Left renal pelvis (tissue), 4 donors: Measurements from ENCODE around the gene PLD2. TPM values are rescaled to one million over a fixed set of nuclear protein-coding genes. Genes with fewer than 3 reads are reported as not detected.
A peak's percentile ranks its signal among the peaks of the same experiment; 100 is the strongest.

Experiments used
- DNase-seq, 4 donors: peaks; one replicate each; pipeline ENCODE4 v3.0.0-alpha.2; 2013; ENCODE audit warnings: low read depth in 4 of 4, low spot score in 3 of 4
- polyA plus RNA-seq, 4 donors: library from polyadenylated mRNA; unstranded; fragments of 120-200 nt; gene quantifications; one replicate each; pipeline ENCODE4 v1.2.1, GENCODE V29; 2013; ENCODE audit not compliant: insufficient read length in 4 of 4

PLD2 gene, protein sequence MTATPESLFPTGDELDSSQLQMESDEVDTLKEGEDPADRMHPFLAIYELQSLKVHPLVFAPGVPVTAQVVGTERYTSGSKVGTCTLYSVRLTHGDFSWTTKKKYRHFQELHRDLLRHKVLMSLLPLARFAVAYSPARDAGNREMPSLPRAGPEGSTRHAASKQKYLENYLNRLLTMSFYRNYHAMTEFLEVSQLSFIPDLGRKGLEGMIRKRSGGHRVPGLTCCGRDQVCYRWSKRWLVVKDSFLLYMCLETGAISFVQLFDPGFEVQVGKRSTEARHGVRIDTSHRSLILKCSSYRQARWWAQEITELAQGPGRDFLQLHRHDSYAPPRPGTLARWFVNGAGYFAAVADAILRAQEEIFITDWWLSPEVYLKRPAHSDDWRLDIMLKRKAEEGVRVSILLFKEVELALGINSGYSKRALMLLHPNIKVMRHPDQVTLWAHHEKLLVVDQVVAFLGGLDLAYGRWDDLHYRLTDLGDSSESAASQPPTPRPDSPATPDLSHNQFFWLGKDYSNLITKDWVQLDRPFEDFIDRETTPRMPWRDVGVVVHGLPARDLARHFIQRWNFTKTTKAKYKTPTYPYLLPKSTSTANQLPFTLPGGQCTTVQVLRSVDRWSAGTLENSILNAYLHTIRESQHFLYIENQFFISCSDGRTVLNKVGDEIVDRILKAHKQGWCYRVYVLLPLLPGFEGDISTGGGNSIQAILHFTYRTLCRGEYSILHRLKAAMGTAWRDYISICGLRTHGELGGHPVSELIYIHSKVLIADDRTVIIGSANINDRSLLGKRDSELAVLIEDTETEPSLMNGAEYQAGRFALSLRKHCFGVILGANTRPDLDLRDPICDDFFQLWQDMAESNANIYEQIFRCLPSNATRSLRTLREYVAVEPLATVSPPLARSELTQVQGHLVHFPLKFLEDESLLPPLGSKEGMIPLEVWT
- polyA plus RNA-seq: 10 to 100 TPM; 31.9 to 48.7 (median 41.6) TPM

DNA sequence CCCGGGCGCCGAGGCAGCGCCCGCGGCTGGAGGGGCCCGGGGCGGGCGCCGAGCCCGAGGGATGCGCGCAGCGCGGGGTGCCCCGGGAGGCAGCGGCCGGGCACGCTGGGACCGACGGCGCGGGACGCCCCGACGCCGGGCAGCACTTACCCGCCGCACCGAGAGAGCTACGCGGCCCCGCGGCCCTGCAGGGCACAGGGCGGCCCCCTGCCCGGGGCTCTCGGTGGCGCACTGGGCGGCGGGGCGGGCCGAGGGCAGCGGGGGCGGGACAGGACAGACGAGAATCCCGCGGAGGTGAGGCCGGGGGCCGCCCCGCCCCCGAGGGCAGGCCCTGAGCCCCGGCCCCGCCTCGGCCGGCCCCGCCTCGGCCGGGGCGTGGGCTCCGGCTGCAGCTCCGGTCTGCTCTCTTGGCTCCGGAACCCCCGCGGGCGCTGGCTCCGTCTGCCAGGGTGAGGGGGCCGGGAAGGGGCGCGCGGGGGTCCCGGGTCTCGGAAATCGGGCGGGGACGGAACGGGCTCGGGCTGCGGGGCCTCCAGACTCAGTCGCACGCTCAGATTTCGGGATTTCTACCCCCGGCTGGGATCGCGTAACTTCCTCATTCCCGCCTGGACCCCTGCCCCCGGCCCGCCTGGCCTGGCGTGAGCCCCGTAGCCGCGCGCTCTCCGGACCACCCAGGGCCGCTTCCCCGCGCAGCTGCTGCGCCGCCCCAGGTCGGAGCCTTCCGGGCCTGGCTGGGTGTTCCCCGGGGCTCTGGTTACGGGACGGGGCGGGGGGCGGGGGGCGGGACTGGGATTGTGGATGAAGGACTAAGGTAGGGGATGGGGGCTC, at the start of gene PLD2:
PLD2 (plus strand) TSS at position 376 of the 828 bp plus-strand sequence. CDS start 621 bp downstream, outside the sequence.
- DNase-seq: peak in 3 of 4 donors; percentile 64 to 74 (median 73)

- no peak for DNase-seq
Observed at GRCh38 chr17:4759776-4760236, 47.1 kb upstream of the PLD2 start.

DNA sequence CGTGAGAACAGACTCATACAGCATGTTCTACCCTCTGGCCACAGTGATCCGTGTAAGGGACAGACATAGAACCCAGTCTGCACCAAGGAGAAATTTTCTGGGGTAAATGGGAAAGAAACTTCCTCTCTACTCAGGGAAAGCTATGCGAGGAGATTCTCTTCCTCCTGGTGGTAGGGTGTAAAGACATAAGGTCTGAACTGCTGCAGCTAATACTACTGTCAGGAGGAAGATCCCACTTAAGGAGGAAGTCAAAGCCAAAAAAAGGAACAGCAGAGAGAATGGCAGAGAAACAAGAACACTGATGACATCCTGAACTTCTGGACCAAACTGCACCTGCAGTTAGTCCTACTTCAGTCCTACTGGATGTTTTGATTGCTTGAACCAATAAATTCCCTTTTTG, 42.4 kb upstream of the PLD2 start:
- no peak for DNase-seq

GRCh38 chr17:4766201-4766600, 40.8 kb upstream of the PLD2 start:
- no peak for DNase-seq

DNA sequence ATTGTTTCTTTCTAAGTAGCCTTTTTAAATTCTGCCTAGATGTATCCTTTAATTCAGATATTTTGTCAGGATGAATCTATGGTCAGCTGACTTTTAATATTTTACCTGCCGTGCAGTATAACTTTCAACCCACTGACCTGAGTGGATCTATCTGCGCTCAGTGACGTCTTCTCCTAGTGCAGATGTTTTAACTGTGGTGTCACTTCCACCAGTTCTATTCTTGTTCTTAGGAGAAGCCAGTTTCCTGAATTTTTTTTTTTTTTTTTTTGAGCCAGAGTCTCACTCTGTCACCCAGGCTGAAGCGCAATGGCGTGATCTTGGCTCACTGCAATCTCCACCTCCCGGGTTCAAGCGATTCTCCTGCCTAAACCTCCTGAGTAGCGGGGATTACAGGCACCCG, 40.2 kb upstream of the PLD2 start:
- no peak for DNase-seq

DNA sequence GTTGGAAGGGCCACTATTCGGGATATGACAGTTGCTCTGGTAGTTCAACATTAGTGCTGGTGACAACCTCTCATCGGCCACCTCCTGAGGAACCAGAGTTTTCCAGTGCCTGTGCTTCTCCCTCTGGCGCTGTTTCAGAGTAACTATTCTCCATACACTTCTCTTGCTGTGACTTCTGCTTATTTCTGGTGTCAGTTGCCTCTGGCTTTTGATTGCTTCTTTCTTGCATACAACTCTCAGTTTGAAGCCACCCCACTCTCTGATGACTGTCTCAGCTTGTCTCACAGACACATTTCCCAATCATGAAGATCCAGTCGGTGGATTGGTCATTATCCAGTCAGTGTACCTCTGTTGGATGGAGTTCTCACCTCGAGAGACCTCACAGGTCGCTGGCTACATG, 38.7 kb upstream of the PLD2 start:
- DNase-seq: no peak

DNA sequence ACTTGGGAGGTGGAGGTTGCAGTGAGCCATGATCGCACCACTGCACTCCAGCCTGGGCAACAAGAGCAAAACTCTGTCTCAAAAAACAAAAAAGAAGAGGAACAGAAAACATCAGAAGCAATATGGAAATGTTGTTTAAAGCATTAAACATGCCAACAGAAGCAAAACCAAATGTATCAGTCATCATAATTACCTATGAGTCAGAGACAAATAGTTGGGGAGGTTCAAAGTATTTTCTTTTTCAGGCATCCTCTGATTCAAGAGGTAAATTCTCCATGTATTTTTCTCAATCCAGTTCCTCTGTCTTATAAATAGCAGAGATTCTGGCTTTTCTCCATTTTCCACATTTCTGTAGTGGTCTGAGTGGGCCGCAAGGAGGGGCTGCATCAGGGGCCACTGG, 37.3 kb upstream of the PLD2 start:
- DNase-seq: no peak

DNA sequence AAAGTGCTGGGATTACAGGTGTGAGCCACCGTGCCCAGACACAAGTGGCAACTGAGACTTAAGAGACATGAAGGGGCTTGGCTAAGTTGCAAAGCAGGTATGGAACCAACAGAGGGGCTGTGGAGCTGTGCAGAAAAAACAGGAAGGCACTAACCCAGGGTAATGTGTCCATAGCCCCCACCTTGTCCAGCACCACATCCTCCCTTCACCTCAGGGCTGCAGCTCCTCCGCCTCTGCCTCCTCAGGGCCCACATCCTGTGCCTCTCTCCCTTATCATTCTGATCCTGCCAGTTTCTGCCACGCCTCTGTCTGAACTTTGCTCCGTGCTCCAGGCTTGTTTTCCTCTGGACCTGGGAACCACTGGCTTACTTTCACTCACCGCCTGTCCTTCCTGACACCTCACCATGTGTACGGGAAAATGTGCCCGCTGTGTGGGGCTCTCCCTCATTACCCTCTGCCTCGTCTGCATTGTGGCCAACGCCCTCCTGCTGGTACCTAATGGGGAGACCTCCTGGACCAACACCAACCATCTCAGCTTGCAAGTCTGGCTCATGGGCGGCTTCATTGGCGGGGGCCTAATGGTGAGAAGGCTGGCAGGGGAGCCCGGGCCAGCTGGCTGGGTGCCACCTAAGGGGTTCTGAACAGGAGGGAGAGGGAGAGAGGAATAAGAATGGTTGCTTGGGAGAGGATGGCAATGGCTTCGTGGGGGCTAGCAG, 35.3 kb upstream of the PLD2 start, which contains the start of gene TM4SF5:
TM4SF5 (plus strand) TSS at position 368 of the 716 bp plus-strand sequence; CDS start at position 405, 37 bp downstream.
- DNase-seq: no peak

GRCh38 chr17:4772235-4772613, 34.7 kb upstream of the PLD2 start:
- no peak for DNase-seq

GRCh38 chr17:4777969-4778760, 28.8 kb upstream of the PLD2 start:
- no peak for DNase-seq

DNA sequence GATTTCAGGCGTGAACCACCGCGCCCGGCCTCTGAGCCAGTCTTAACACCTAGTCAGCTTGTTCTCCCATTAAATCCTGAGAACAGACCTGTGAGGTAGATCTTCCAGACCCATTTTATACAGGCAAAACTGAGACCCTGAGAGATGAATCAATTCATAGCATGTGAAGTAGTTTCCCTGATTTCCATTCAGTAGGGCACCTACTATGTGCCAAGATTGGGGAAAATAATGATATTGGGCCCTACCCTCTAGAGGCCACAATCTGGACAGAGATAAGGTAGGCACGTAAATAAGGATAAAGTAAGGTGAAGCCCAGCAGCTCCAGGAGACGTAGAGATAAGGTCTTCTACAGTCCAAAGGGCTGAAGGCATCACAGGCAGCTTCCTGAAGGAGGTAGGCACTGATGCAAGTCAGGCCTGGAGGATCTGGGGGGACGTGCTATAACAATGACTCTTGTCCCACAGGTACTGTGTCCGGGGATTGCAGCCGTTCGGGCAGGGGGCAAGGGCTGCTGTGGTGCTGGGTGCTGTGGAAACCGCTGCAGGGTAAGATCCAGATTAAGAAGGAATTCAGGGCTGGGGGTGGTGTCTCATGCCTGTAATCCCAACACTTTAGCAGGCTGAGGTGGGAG, 26.5 kb upstream of the PLD2 start:
- DNase-seq: no peak

DNA sequence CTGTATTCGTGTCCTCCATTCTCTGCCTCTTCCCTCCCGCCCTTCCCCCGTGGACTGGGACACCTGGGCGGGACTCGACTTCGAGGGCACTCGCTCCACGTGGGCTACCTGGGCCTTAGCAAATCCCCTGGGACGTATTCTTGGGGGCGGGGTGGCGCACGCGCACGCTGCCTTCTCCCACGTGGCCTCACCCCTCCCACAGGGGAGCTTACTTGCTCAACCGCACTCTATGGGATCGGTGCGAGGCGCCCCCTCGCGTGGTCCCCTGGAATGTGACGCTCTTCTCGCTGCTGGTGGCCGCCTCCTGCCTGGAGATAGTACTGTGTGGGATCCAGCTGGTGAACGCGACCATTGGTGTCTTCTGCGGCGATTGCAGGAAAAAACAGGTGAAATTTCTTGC, 24.3 kb upstream of the PLD2 start:
- no peak for DNase-seq

GRCh38 chr17:4785311-4786105, 21.4 kb upstream of the PLD2 start:
- no peak for DNase-seq

GRCh38 chr17:4786106-4786511, 20.8 kb upstream of the PLD2 start, which contains the start of gene VMO1:
VMO1 (minus strand) TSS chr17:4786364; CDS start chr17:4786352, 12 bp downstream.
- DNase-seq: no peak

DNA sequence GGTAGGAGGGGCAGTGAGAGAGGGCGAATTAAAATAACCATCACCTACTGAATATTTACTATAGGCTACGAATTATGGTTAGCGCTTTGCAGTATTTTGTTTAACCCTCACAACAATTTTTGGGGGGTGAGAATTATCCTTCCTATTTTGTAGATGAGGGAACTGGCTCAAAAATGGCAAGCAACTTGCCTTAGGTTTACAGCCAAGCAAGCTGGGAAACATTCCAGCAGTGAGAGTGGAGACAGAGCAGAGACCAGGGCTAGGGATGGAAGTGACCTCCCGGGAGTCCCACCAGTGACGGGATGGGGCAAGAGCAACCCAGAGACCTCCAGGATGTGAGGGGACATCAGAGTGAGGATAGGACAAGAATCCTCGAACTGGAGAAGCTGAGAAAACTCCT, 20.4 kb upstream of the PLD2 start:
- DNase-seq: no peak

- DNase-seq: no peak
Observed at GRCh38 chr17:4788159-4788806, 18.7 kb upstream of the PLD2 start.
